A673 (cell line): ENCODE results near the gene TARP.

ENCODE experiments used
- BruUV-seq: library from RNA; stranded (reverse); fragments of 400-500 nt; replicated peaks from 2 replicates; lab custom pipeline; 2021; lab: Mats Ljungman, UMichigan
- CTCF ChIA-PET: fragments of 300-600 bp; sonication (Branson Sonifier 250); formaldehyde crosslinking; loops from one replicate; lab custom pipeline; 2022; ENCODE audit warnings: antibody characterized with exemption; lab: Charles Lee
- POLR2A ChIA-PET: fragments of 300-600 bp; sonication (Branson Sonifier 250); formaldehyde crosslinking; loops from one replicate; lab custom pipeline; 2022; ENCODE audit warnings: antibody characterized with exemption; ENCODE audit not compliant: low non-redundant PET; lab: Charles Lee
- DNase-seq: peaks from one replicate; pipeline ENCODE4 v3.0.0-alpha.2; 2015; ENCODE audit warnings: low spot score
- H3K27ac ChIP-seq: fragments of 200-600 bp; sonication (generic); 2 replicates; pipeline ENCODE4 v1.5.1; 2016; ENCODE audit warnings: mixed run types, low read depth, mild to moderate bottlenecking, mixed read lengths, antibody characterized with exemption, low read length; ENCODE audit not compliant: poor library complexity, severe bottlenecking
- H3K27me3 ChIP-seq: fragments of 200-600 bp; sonication (generic); replicated peaks from 2 replicates; pipeline ENCODE4 v1.6.1; 2017; ENCODE audit warnings: mixed run types, low read depth, mild to moderate bottlenecking, mixed read lengths, antibody characterized with exemption, low read length; ENCODE audit not compliant: insufficient read depth, poor library complexity
- H3K36me3 ChIP-seq: fragments of 200-600 bp; sonication (generic); 2 replicates; pipeline ENCODE4 v1.6.1; 2016; ENCODE audit warnings: mixed run types, mild to moderate bottlenecking, mixed read lengths, antibody characterized with exemption, low read length; ENCODE audit not compliant: insufficient read depth, poor library complexity, severe bottlenecking
- H3K4me1 ChIP-seq: fragments of 200-600 bp; sonication (generic); 2 replicates; pipeline ENCODE4 v1.6.1; 2017; ENCODE audit warnings: mixed run types, mild to moderate bottlenecking, mixed read lengths, antibody characterized with exemption, low read length; ENCODE audit not compliant: insufficient read depth, poor library complexity, severe bottlenecking
- H3K4me3 ChIP-seq: fragments of 200-600 bp; sonication (generic); 2 replicates; pipeline ENCODE4 v1.5.1; 2016; ENCODE audit warnings: low read depth, mixed run types, mild to moderate bottlenecking, mixed read lengths, low read length; ENCODE audit not compliant: poor library complexity, severe bottlenecking
- H3K9me3 ChIP-seq: fragments of 200-600 bp; sonication (generic); 2 replicates; pipeline ENCODE4 v1.6.1; 2016; ENCODE audit warnings: mixed run types, low read depth, mild to moderate bottlenecking, mixed read lengths, antibody characterized with exemption, low read length; ENCODE audit not compliant: poor library complexity, severe bottlenecking
- CTCF ChIP-seq: fragments of 300-800, 200-600 bp; sonication (generic); conservative IDR thresholded peaks from 2 replicates; pipeline ENCODE4 v1.5.1; 2017; ENCODE audit warnings: low read depth, mild to moderate bottlenecking, antibody characterized with exemption, low read length, moderate library complexity, mixed read lengths
- EZH2 ChIP-seq: fragments of 200-600 bp; sonication (generic); IDR thresholded peaks from 2 replicates; pipeline ENCODE4 v1.6.1; 2017; ENCODE audit warnings: borderline replicate concordance, low read depth, mild to moderate bottlenecking, mixed read lengths, antibody characterized with exemption, low read length; ENCODE audit not compliant: poor library complexity, severe bottlenecking
- intact Hi-C: fragments of 100-400 bp; cut with micrococcal nuclease; formaldehyde crosslinking; loops from one replicate; pipeline ENCODE4 v1.10.0; 2022; ENCODE audit not compliant: unreplicated experiment

TARP gene

GRCh38 chr7:38294926-38295325 is 21.5 kb upstream of the TARP start:
- POLR2A ChIA-PET, result no interaction called here
- no peaks in the 10 kb centered on the region for H3K27me3 ChIP-seq
- H3K27ac ChIP-seq, result no peak overlapping the region
- no peaks in the 10 kb centered on the region for H3K9me3 ChIP-seq
- DNase-seq, result no peak
- TF ChIP-seq CTCF, result no peak
- TF ChIP-seq EZH2, result no peak
- no peak overlapping the region for H3K4me3 ChIP-seq
- H3K36me3 ChIP-seq, result no peaks in the 10 kb centered on the region
- H3K4me1 ChIP-seq, result no peaks in the 10 kb centered on the region
- CTCF ChIA-PET, result no interaction called here
- intact Hi-C loops, result no loop called here
- BruUV-seq, result no TSS peak

DNA sequence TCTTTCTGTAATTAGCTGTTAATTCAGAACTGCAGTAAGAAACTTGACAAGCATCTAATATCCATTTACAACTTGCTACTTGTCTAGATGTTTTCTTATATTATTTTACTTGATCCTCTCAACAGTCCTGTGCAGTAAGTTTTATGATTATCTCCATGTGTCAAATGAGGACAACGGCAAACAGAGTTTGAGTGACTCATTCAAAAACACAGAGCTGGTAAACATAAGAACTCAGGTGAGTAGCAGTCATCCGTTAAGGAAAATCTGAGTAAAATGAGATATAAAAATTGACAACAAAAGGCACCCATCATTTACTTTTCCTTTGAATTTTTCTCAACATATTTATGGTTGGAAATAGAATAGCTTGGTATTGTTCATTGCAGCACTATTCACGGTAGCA is 19.0 kb upstream of the TARP start:
- Histone ChIP-seq H3K4me1 (no peaks in the 10 kb centered on the region), H3K36me3 (no peaks in the 10 kb centered on the region), H3K9me3 (no peaks in the 10 kb centered on the region), H3K27ac (no peak overlapping the region), H3K27me3 (no peaks in the 10 kb centered on the region), H3K4me3 (no peak overlapping the region)
- no peak for DNase-seq
- intact Hi-C loops, result no loop called here
- no TSS peak for BruUV-seq
- CTCF ChIA-PET, result no interaction called here
- TF ChIP-seq EZH2, result no peak
- TF ChIP-seq CTCF, result no peak
- POLR2A ChIA-PET, result no interaction called here

- BruUV-seq, result no TSS peak
These were observed 18.2 kb upstream of the TARP start for GRCh38 chr7:38291650-38292049.

More at GRCh38 chr7:38291650-38292049, 18.2 kb upstream of the TARP start:
- H3K27ac ChIP-seq, result no peak overlapping the region
- no peaks in the 10 kb centered on the region for H3K36me3 ChIP-seq
- POLR2A ChIA-PET, result no interaction called here
- no peaks in the 10 kb centered on the region for H3K27me3 ChIP-seq
- H3K9me3 ChIP-seq, result no peaks in the 10 kb centered on the region
- intact Hi-C loops, result no loop called here
- CTCF ChIA-PET, result no interaction called here
- H3K4me3 ChIP-seq, result no peak overlapping the region
- no peak for DNase-seq
- no peak for TF ChIP-seq EZH2
- TF ChIP-seq CTCF, result no peak
- no peaks in the 10 kb centered on the region for H3K4me1 ChIP-seq
